NCI-H460 (cell line): Measurements from ENCODE around the gene CACNA2D3. TPM values are rescaled to one million over a fixed set of nuclear protein-coding genes. Genes with fewer than 3 reads are reported as not detected.
"Not testable (repeated sequence)": the region's sequence is repeated elsewhere in the genome, so short reads cannot be mapped to it uniquely, and the experiment has no call there.

Experiments used
- DNase-seq: peaks from one replicate; pipeline ENCODE4 v3.0.0-alpha.2; 2016; ENCODE audit warnings: low read depth; ENCODE audit errors: extremely low read depth
- total RNA-seq: library from RNA; depleted of rRNA; stranded (reverse); fragments of >200 nt; shearing (Covaris generic); gene quantifications from 2 replicates; pipeline ENCODE4 v1.2.3, GENCODE V29; 2014

The CACNA2D3 gene
- total RNA-seq, 1 experiment from 2014 or later: 10.8 TPM

DNA sequence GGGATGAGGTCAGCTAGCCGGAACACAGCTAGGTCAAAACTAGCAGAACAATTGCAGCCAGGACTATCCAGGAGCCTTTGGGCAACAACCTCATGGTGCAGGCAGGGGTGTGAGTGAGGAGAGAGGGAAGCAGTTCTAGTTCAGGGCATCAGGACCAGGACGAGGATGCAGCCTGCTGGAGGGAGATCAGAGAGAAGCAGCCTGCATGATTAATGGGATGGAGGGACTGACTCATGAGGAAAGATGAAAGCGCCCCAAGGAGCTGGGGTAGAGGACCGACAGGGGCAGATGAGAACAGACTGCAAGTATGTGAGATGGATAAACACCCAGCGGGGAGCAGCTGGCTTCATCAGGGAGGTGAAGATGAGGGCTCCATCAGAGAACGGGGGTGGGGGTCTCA is 843.4 kb downstream of the CACNA2D3 start:
- no peak for DNase-seq

- DNase-seq: no peak
Measured at GRCh38 chr3:54966979-54967378, 844.6 kb downstream of the CACNA2D3 start.

- DNase-seq: no peak
Measured at GRCh38 chr3:54967731-54968161, 845.4 kb downstream of the CACNA2D3 start.

DNA sequence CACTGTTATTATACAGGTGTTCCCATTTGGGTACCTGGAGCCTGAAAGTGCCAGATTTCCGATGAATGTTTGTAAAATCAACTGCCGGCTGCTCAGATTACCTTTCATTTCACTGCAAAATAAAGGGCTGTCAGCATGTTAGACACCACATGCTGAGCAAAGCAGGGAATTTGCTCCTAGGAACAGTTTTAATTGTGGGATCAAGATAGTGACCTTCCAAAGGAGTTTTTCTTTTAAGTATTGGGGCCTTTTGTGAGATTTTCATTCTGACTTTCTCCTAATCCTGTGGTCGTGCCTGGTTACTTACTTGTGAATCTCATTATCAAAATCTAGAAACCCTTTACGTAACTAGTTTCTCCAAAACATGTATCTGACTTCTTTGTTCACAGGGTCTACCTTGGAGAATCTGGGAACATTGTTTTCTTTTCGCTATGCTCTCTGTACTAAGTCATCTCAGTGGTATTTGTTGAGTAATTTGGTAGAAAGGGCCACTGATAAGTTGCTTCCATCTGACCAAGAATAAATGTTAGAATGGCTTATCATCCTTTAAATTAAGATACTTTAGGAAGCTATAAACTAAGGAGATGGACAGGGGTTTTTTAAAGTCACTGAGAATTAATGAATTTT is 846.3 kb downstream of the CACNA2D3 start:
- no peak for DNase-seq

GRCh38 chr3:54969652-54970051 is 847.3 kb downstream of the CACNA2D3 start:
- DNase-seq: no peak

- DNase-seq: no peak
Measured at GRCh38 chr3:54970895-54971294, 848.5 kb downstream of the CACNA2D3 start.

GRCh38 chr3:54977439-54977838 is 855.1 kb downstream of the CACNA2D3 start:
- DNase-seq: no peak

- not testable (repeated sequence) for DNase-seq
Measured at GRCh38 chr3:54977946-54978345, 855.6 kb downstream of the CACNA2D3 start.

DNA sequence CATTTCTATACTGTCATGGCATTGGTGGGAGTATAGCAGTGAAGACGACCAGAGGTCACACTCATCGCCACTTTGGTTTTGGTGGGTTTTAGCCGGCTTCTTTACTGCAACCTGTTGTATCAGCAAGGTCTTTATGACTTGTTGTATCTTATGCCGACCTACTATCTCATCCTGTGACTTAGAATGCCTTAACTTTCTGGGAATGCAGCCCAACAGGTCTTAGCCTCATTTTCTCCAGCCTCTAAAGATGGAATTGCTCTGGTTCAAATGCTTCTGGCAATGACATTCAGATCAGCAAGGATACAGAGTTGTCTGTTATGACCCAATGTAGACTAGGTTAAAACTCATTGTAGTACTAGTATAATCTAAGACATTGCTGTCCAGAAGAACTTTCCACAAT is 860.5 kb downstream of the CACNA2D3 start:
- DNase-seq: no peak

DNA sequence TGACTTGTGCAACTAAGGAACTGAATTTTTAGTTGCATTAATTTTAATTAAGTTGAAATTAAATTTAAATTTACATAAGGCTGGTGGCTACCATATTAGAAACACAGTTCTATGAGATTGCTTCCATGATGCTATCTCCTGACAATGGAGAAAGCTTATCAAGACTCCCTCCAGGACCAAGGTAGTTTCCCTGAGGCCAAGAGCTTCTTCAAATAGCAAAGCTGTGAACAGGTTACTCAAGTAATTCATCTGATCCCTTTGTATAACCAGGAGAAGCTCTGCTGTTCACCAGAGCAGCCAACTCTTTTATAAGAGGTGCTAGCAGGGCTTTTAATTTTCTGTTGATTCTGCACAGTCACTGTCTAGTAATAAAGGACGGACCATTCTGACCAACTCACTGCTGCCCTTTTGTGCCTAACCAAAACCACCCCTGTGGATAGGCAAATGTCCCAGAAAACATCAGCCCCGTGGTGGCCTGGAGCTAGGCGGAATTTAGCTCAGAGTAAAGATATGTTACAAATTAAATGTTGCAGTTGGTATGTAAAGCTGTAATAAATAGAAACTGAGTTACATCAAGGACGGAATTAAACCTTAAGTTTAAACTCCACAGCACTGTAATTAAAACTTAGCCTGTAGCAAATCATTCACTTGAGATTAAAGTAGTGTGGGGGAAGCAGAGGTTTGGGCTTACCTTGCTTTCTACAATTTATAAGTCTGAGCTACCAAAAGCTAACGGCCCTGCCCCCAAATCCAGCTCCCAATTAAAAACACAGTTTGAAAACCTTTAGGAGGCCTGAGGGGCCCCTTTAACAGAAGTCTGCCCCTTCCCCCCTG is 861.1 kb downstream of the CACNA2D3 start:
- no peak for DNase-seq

- DNase-seq: no peak
Measured at GRCh38 chr3:54985856-54986255, 863.5 kb downstream of the CACNA2D3 start.

- DNase-seq: no peak
Measured at GRCh38 chr3:54986294-54986693, 863.9 kb downstream of the CACNA2D3 start.

- DNase-seq: no peak
Measured at GRCh38 chr3:54987719-54988118, 865.4 kb downstream of the CACNA2D3 start.

- no peak for DNase-seq
Measured at GRCh38 chr3:54988302-54988837, 866.0 kb downstream of the CACNA2D3 start.

GRCh38 chr3:54988838-54989630 is 866.7 kb downstream of the CACNA2D3 start:
- DNase-seq: no peak

DNA sequence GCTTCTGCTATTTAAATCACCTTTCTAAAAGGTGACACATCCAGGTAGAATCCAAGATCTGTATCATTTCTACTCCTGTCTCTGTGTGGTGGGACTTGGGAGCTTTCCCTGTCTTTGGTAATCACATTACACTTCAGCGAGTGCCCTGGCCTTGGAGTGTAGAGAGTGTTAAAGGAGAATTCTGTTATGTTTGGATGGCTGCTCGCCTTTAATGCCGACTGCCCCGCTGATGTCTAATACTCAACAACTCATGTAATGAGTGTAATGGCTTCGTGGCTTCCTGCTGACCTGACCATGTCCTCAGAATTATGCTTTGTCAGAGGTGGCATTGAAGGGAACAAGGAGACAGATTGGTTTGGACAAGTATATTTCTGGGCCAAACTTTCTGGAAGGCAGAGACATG is 871.8 kb downstream of the CACNA2D3 start:
- DNase-seq: no peak

DNA sequence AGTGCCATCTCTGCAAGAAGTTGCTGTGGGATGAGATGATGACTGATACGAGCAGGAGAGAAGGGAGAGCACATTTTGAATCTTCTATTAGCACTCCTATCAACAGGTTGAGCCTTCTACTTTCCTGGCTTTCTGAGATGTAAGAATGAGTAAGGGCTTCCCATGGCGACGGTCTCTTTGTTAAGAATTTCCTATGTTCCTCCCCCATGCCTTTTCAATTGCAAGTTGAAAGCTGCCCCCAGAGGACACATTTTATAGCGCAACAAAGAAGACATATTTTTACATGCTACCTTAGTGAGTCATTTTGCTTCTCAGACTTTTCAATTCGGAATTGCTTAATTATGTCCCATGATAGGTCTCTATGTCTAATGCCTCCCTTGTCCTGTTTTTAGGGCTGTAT is 876.8 kb downstream of the CACNA2D3 start:
- DNase-seq: peak; percentile 12

GRCh38 chr3:54999811-55000210 is 877.5 kb downstream of the CACNA2D3 start:
- DNase-seq: no peak

DNA sequence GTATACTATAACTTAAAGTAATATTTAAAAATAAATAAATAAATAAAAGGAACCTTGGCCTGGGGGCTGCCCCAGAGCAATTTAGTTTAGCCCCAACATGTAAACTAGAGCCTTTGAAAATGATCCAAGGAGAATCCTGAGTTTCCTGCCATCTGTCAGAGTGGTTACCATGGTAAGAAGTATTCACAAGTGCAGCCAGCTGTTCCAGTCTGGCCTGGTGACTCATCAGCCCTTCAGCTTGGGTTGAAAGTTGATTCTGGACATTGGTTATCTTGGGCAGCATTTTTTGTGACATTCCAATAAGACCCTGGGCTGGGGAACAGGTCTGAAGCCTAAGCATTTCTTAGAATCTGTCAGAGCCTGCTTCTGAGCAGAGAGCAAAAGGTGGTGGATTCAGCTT is 878.2 kb downstream of the CACNA2D3 start:
- DNase-seq: no peak

DNA sequence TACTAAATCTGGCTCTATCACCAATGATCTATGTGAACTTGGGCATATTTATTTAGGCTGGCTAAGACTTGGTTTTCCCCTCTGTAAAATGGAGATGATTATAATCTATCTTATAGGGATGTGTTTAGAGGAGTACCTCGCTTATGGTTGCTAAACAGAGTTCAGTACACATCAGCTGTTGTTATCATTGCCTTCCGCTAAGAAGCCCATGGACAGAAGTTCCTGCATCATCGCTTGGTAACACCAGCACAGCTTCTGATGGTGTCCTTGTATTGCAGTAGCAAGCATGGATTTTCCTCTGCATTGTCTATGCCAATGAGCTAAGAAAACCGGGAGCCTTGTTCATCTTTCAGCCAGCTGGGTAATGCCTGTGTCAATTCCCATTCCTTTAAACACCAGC is 878.6 kb downstream of the CACNA2D3 start:
- DNase-seq: no peak

- DNase-seq: no peak
Measured at GRCh38 chr3:55002416-55002930, 880.1 kb downstream of the CACNA2D3 start.
